ENCODE data around the gene ACER3.
"Not testable (repeated sequence)": the region's sequence is repeated elsewhere in the genome, so short reads cannot be mapped to it uniquely, and the experiment has no call there.

ACER3 gene

GRCh38 chr11:77042111-77042726, 181.5 kb downstream of the ACER3 start:
- DNase-seq = no peak

- DNase-seq = no peak
Measured at GRCh38 chr11:77044356-77044755, 183.6 kb downstream of the ACER3 start.

GRCh38 chr11:77044886-77045285, 184.2 kb downstream of the ACER3 start:
- no peak for DNase-seq

- DNase-seq = peak; percentile 39 to 53
Measured at GRCh38 chr11:77046060-77046501, 185.4 kb downstream of the ACER3 start.

- peak; percentile 77 to 86 for DNase-seq
Measured at GRCh38 chr11:77047007-77047927, 186.5 kb downstream of the ACER3 start.

GRCh38 chr11:77047928-77048446, 187.3 kb downstream of the ACER3 start:
- DNase-seq = not testable (repeated sequence)

GRCh38 chr11:77049026-77049425, 188.3 kb downstream of the ACER3 start:
- DNase-seq = no peak

- no peak for DNase-seq
Measured at GRCh38 chr11:77051511-77051910, 190.8 kb downstream of the ACER3 start.

GRCh38 chr11:77052518-77052917, 191.8 kb downstream of the ACER3 start:
- DNase-seq = no peak

GRCh38 chr11:77053217-77054015, 192.7 kb downstream of the ACER3 start:
- no peak for DNase-seq

GRCh38 chr11:77054084-77054483, 193.4 kb downstream of the ACER3 start:
- DNase-seq = no peak

- DNase-seq = no peak
Measured at GRCh38 chr11:77055101-77055561, 194.4 kb downstream of the ACER3 start.

GRCh38 chr11:77055913-77056312, 195.2 kb downstream of the ACER3 start:
- DNase-seq = no peak

GRCh38 chr11:77056814-77057402, 196.2 kb downstream of the ACER3 start:
- no peak for DNase-seq

GRCh38 chr11:77057938-77058474, 197.3 kb downstream of the ACER3 start:
- DNase-seq = no peak

GRCh38 chr11:77058900-77059299, 198.2 kb downstream of the ACER3 start:
- DNase-seq = no peak

GRCh38 chr11:77059806-77060205, 199.1 kb downstream of the ACER3 start:
- no peak for DNase-seq

- no peak for DNase-seq
Measured at GRCh38 chr11:77060234-77060633, 199.5 kb downstream of the ACER3 start.

GRCh38 chr11:77061258-77061657, 200.5 kb downstream of the ACER3 start:
- DNase-seq = not testable (repeated sequence)

GRCh38 chr11:77062924-77063323, 202.2 kb downstream of the ACER3 start:
- DNase-seq = no peak

GRCh38 chr11:77063407-77063806, 202.7 kb downstream of the ACER3 start:
- no peak for DNase-seq

- DNase-seq = no peak
Measured at GRCh38 chr11:77063861-77064260, 203.1 kb downstream of the ACER3 start.

All from activated CD4-positive, alpha-beta T cell treated with anti-CD3 and anti-CD28 coated beads for 4 hours (primary cell).